ENCODE results near the gene PLD4.
"Not testable (repeated sequence)": the region's sequence is repeated elsewhere in the genome, so short reads cannot be mapped to it uniquely, and the experiment has no call there.

Gene PLD4

GRCh38 chr14:104880584-104881210 lies 44.0 kb upstream of the PLD4 start:
- H3K9ac ChIP-seq (ENCODE audit: low read depth in 1 of 2, low read length in 2 of 2): no peak overlapping the region
- no peaks in the 10 kb centered on the region for H3K27me3 ChIP-seq (ENCODE audit: control insufficient read depth in 2 of 2, insufficient read depth in 2 of 2, low read length in 2 of 2)
- peaks cover 22 to 25% of the 10 kb centered on the region in 2 donors for H3K36me3 ChIP-seq (ENCODE audit: control insufficient read depth in 2 of 2, insufficient read depth in 2 of 2, low read length in 2 of 2)
- H3K27ac ChIP-seq (ENCODE audit: low read depth in 2 of 2, low read length in 2 of 2): no peak overlapping the region
- no peaks in the 10 kb centered on the region for H3K9me3 ChIP-seq (ENCODE audit: control insufficient read depth in 2 of 2, low read length in 2 of 2)
- H3K4me1 ChIP-seq (ENCODE audit: control insufficient read depth in 2 of 2, insufficient read depth in 2 of 2, low read length in 2 of 2): peaks cover 0 to 3% of the 10 kb centered on the region in 2 donors
- no peak overlapping the region for H3K4me3 ChIP-seq (ENCODE audit: low read length in 2 of 2)

DNA sequence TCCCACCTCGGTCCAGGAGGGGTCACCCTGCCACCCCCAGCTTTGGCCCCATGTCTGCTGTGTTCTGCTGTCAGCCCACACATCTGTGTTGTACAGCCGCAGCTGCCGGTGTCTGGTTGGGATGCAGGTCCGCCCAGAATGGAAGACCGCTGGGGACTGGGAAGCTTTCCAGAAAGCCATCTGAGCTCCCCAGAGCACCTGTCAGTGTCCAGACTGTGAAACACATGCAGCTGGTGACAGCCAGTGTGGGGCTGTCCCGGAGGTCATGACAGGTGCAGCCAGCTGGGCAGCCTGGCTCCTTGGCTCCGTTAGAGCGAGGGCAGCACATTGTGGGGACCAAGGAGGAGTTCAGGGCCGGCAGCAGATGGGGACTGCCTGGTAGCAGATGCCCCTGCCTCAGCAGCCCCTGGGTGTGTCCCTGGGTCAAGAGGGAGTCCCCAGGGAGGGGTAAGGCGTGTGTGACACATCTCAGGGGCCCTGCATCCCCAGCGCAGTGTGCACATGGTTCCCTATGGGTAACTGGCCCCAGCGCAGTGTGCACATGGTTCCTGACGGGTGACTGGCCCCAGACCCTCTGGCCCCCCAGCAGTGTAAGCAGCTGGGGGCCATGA lies 43.2 kb upstream of the PLD4 start:
- Histone ChIP-seq H3K4me1 (ENCODE audit: control insufficient read depth in 2 of 2, insufficient read depth in 2 of 2, low read length in 2 of 2) (peaks cover 0 to 3% of the 10 kb centered on the region in 2 donors), H3K9me3 (ENCODE audit: control insufficient read depth in 2 of 2, low read length in 2 of 2) (no peaks in the 10 kb centered on the region), H3K36me3 (ENCODE audit: control insufficient read depth in 2 of 2, insufficient read depth in 2 of 2, low read length in 2 of 2) (peaks cover 23 to 26% of the 10 kb centered on the region in 2 donors), H3K9ac (ENCODE audit: low read depth in 1 of 2, low read length in 2 of 2) (no peak overlapping the region), H3K27me3 (ENCODE audit: control insufficient read depth in 2 of 2, insufficient read depth in 2 of 2, low read length in 2 of 2) (no peaks in the 10 kb centered on the region), H3K27ac (ENCODE audit: low read depth in 2 of 2, low read length in 2 of 2) (no peak overlapping the region), H3K4me3 (ENCODE audit: low read length in 2 of 2) (no peak overlapping the region)

DNA sequence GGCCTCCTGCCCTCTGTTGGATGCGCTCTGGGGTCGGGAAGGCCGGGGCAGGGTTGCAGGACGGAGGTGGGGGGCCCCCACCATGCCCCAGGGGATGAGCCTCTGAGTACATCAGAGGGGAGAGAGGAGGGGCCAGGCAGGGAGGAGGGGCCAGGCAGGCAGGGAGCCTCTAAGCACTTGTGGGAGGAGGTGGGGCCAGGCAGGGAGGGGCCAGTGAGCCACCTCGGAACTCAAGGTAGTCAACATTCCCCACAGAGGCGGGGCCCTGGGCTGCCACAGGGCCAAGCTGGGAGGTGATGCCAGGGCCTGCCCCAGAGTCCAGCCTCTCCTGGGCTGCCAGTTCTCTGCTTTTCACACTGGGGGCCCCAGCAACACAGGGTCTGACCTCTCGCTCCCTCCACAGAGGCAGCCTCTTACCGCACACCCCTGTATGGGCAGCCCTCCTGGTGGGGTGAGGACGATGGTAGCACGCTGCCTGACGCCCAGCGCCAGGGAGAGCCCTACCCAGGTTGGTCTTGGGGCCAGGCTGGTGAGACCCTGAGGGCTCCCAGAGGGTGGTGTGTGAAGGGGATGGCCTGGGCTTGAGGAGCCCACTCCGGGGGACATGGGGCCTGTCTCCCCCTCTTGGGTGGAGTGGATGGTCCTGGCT lies 42.2 kb upstream of the PLD4 start:
- no peaks in the 10 kb centered on the region for H3K9me3 ChIP-seq (ENCODE audit: control insufficient read depth in 2 of 2, low read length in 2 of 2)
- no peaks in the 10 kb centered on the region for H3K27me3 ChIP-seq (ENCODE audit: control insufficient read depth in 2 of 2, insufficient read depth in 2 of 2, low read length in 2 of 2)
- no peak overlapping the region for H3K27ac ChIP-seq (ENCODE audit: low read depth in 2 of 2, low read length in 2 of 2)
- peaks cover 26 to 28% of the 10 kb centered on the region in 2 donors for H3K36me3 ChIP-seq (ENCODE audit: control insufficient read depth in 2 of 2, insufficient read depth in 2 of 2, low read length in 2 of 2)
- peaks cover 0 to 3% of the 10 kb centered on the region in 2 donors for H3K4me1 ChIP-seq (ENCODE audit: control insufficient read depth in 2 of 2, insufficient read depth in 2 of 2, low read length in 2 of 2)
- H3K9ac ChIP-seq (ENCODE audit: low read depth in 1 of 2, low read length in 2 of 2): no peak overlapping the region
- no peak overlapping the region for H3K4me3 ChIP-seq (ENCODE audit: low read length in 2 of 2)

DNA sequence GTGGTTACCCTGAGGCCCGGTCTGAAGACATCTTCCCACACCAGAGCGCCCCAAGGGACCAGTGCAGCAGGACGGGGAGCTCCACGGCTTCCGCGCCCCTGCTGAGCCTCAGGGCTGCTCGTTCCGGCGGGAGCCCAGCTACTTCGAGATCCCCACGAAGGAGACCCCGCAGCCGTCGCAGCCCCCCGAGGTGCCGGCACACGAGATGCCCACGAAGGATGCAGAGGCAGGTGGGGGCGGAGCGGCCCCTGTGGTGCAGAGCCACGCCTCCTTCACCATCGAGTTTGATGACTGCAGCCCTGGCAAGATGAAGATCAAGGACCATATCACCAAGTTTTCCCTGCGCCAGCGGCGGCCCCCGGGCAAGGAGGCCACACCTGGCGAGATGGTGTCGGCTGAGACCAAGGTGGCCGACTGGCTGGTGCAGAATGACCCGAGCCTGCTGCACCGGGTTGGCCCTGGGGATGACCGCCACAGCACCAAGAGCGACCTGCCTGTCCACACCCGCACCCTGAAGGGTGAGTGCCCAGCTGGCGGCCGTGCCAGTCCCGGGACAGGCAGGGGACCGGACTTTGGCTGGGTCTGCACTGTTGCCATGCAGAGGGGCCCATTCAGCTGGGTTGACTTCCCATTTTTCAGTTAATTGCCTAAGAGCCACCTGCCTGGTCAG lies 41.6 kb upstream of the PLD4 start:
- Histone ChIP-seq H3K9me3 (ENCODE audit: control insufficient read depth in 2 of 2, low read length in 2 of 2) (no peaks in the 10 kb centered on the region), H3K9ac (ENCODE audit: low read depth in 1 of 2, low read length in 2 of 2) (no peak overlapping the region), H3K36me3 (ENCODE audit: control insufficient read depth in 2 of 2, insufficient read depth in 2 of 2, low read length in 2 of 2) (peaks cover 28 to 32% of the 10 kb centered on the region in 2 donors), H3K4me3 (ENCODE audit: low read length in 2 of 2) (no peak overlapping the region), H3K27ac (ENCODE audit: low read depth in 2 of 2, low read length in 2 of 2) (no peak overlapping the region), H3K4me1 (ENCODE audit: control insufficient read depth in 2 of 2, insufficient read depth in 2 of 2, low read length in 2 of 2) (peaks cover 0 to 3% of the 10 kb centered on the region in 2 donors), H3K27me3 (ENCODE audit: control insufficient read depth in 2 of 2, insufficient read depth in 2 of 2, low read length in 2 of 2) (no peaks in the 10 kb centered on the region)

GRCh38 chr14:104883681-104884361 lies 40.9 kb upstream of the PLD4 start:
- Histone ChIP-seq H3K9me3 (ENCODE audit: control insufficient read depth in 2 of 2, low read length in 2 of 2) (no peaks in the 10 kb centered on the region), H3K36me3 (ENCODE audit: control insufficient read depth in 2 of 2, insufficient read depth in 2 of 2, low read length in 2 of 2) (peaks cover 22 to 28% of the 10 kb centered on the region in 2 donors), H3K9ac (ENCODE audit: low read depth in 1 of 2, low read length in 2 of 2) (no peak overlapping the region)

GRCh38 chr14:104884381-104884780 lies 40.3 kb upstream of the PLD4 start:
- not testable (repeated sequence) for H3K27ac ChIP-seq (ENCODE audit: low read depth in 2 of 2, low read length in 2 of 2); H3K27me3 ChIP-seq (ENCODE audit: control insufficient read depth in 2 of 2, insufficient read depth in 2 of 2, low read length in 2 of 2); H3K9me3 ChIP-seq (ENCODE audit: control insufficient read depth in 2 of 2, low read length in 2 of 2); H3K4me1 ChIP-seq (ENCODE audit: control insufficient read depth in 2 of 2, insufficient read depth in 2 of 2, low read length in 2 of 2); H3K9ac ChIP-seq (ENCODE audit: low read depth in 1 of 2, low read length in 2 of 2); H3K4me3 ChIP-seq (ENCODE audit: low read length in 2 of 2)
- H3K36me3 ChIP-seq (ENCODE audit: control insufficient read depth in 2 of 2, insufficient read depth in 2 of 2, low read length in 2 of 2): peaks cover 22 to 28% of the 10 kb centered on the region in 2 donors

More at GRCh38 chr14:104883681-104884361, 40.9 kb upstream of the PLD4 start:
- Histone ChIP-seq H3K27me3 (ENCODE audit: control insufficient read depth in 2 of 2, insufficient read depth in 2 of 2, low read length in 2 of 2) (no peaks in the 10 kb centered on the region), H3K4me1 (ENCODE audit: control insufficient read depth in 2 of 2, insufficient read depth in 2 of 2, low read length in 2 of 2) (peaks cover 0 to 3% of the 10 kb centered on the region in 2 donors), H3K27ac (ENCODE audit: low read depth in 2 of 2, low read length in 2 of 2) (no peak overlapping the region), H3K4me3 (ENCODE audit: low read length in 2 of 2) (no peak overlapping the region)

- Histone ChIP-seq H3K36me3 (ENCODE audit: control insufficient read depth in 2 of 2, insufficient read depth in 2 of 2, low read length in 2 of 2) (peaks cover 20 to 25% of the 10 kb centered on the region in 2 donors), H3K9me3 (ENCODE audit: control insufficient read depth in 2 of 2, low read length in 2 of 2) (no peaks in the 10 kb centered on the region), H3K4me3 (ENCODE audit: low read length in 2 of 2) (no peak overlapping the region), H3K4me1 (ENCODE audit: control insufficient read depth in 2 of 2, insufficient read depth in 2 of 2, low read length in 2 of 2) (peaks cover 0 to 3% of the 10 kb centered on the region in 2 donors), H3K9ac (ENCODE audit: low read depth in 1 of 2, low read length in 2 of 2) (no peak overlapping the region), H3K27me3 (ENCODE audit: control insufficient read depth in 2 of 2, insufficient read depth in 2 of 2, low read length in 2 of 2) (no peaks in the 10 kb centered on the region), H3K27ac (ENCODE audit: low read depth in 2 of 2, low read length in 2 of 2) (no peak overlapping the region)
These were observed 39.4 kb upstream of the PLD4 start for GRCh38 chr14:104885031-104885972.

DNA sequence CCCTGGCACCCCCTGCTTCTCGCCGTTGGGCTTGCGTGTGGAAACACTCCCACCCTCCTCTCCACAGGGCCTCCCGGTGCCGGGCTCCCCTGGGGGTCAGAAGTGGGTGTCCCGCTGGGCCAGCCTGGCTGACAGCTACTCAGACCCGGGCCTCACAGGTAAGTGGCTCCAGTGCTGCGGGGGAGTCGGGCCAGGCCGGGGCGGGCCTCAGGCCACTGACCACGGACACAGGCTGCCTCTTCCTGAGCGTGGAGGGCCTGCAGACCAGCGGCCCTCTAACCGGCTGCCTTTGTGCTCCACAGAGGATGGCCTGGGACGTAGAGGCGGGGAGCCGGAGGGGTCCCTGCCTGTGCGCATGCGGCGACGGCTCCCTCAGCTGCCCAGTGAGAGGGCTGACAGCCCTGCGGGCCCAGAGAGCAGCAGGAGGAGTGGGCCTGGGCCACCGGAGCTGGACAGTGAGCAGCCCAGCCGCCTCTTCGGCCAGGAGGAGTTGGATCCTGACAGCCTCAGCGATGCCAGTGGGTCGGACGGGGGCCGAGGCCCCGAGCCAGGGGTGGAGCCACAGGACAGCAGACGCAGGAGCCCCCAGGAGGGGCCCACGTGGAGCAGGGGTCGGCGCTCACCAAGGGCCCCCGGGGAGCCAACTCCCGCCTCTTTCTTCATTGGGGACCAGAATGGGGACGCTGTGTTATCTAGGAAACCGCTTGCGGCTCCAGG lies 38.5 kb upstream of the PLD4 start:
- no peak overlapping the region for H3K9ac ChIP-seq (ENCODE audit: low read depth in 1 of 2, low read length in 2 of 2)
- H3K4me1 ChIP-seq (ENCODE audit: control insufficient read depth in 2 of 2, insufficient read depth in 2 of 2, low read length in 2 of 2): peaks cover 0 to 3% of the 10 kb centered on the region in 2 donors
- no peak overlapping the region for H3K27ac ChIP-seq (ENCODE audit: low read depth in 2 of 2, low read length in 2 of 2)
- H3K27me3 ChIP-seq (ENCODE audit: control insufficient read depth in 2 of 2, insufficient read depth in 2 of 2, low read length in 2 of 2): no peaks in the 10 kb centered on the region
- no peak overlapping the region for H3K4me3 ChIP-seq (ENCODE audit: low read length in 2 of 2)
- no peaks in the 10 kb centered on the region for H3K9me3 ChIP-seq (ENCODE audit: control insufficient read depth in 2 of 2, low read length in 2 of 2)
- peaks cover 13 to 18% of the 10 kb centered on the region in 2 donors for H3K36me3 ChIP-seq (ENCODE audit: control insufficient read depth in 2 of 2, insufficient read depth in 2 of 2, low read length in 2 of 2)
